ENCODE results near the gene TNIK.

GRCh38 chr3:171436380-171436779 lies 23.8 kb downstream of the TNIK start:
- TF ChIP-seq CTCF (IDR thresholded peaks at IDR 0.05) (no peak), POLR2A (IDR thresholded peaks at IDR 0.05) (no peak)

Data from gastroesophageal sphincter (tissue), 3 donors.